Islet precursor cell (in vitro differentiated cells): ENCODE data around the gene IQGAP2.

Experiments used
- DNase-seq: peaks from one replicate; pipeline ENCODE4 v3.0.0-alpha.2; 2018

IQGAP2 gene

DNA sequence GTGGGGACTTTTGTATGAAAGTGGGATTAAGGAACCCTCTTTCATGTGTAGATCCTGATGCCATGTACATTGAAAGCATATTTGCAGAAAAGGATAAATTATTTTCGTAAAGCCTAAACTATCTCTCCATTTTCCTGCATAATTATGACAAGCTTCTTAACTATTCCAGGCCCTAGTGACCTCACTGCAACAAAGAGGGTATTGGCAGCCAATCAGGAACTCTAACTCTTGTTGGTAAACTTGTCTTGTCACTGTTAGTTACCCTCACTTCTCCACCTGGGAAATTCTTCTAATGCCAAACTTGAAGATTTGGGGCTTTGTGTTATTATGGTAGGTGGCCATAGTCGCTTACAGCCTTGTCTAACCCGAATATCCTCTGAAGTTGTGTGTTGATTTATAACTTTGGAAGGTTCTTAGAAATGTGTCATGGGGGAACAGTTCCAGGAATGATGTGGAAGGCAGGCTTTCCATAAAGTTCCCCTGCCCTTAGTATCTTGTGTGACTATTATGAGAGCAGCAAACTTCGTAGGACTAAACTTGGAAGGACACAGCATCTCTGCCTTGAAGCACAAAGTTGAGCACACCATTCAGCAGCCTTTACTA lies 52.5 kb downstream of the IQGAP2 start:
- DNase-seq = no peak

DNA sequence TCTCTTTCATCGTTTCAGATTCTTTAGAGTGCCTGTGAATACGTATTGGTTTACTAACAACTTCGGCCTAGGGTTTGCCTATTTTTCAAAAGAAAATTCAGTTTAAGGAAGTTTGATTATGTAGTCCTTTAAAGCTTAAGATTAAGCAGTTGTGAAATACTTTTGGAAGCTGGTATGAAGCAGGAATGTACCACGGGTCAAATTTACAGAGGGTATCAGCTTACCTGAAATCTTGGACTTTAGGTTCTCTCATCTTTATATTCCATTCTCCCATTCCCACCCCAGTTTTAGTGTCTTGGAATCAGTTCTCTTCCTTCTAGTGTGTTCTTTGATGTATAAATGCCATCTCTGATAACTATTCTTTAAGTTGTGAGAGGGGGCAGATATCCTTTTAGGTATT lies 53.2 kb downstream of the IQGAP2 start:
- DNase-seq = no peak

DNA sequence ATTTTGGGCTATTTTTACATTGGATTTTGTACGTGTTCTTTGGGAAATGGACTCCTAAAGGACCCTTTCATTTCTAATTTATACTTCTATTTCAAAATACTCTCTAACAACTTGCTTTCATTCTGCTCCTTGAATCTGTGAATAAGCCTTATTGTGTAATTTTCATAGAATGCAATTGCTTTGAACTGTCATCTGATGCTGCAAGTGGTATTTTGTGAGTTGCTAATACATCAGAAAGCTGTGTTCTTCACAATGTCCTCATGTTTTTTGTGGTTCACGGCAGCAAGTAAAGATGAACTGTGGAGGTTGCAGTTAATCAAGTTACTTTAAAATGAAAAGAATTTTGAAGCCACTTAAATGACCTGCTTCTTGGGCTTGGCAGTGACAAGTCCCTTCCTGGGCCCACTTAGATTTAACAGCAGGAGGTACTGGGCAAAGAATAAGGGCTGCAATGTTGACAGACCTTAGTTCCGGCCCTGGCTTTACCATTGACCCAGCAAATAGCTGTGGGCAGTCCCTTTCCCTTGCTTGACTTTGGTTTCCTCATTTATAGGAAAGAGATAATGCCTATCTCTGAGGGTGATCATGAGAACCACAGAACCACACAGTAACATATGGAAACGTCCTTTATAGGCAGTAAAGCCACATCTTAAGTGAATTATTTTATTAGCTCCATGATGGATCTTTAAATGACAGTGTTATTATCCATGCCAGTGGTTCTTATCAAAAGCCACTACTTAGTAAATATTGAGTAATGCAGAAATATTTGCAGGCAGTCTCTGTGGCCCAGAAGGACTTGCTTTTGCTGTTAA lies 54.8 kb downstream of the IQGAP2 start:
- no peak for DNase-seq

DNA sequence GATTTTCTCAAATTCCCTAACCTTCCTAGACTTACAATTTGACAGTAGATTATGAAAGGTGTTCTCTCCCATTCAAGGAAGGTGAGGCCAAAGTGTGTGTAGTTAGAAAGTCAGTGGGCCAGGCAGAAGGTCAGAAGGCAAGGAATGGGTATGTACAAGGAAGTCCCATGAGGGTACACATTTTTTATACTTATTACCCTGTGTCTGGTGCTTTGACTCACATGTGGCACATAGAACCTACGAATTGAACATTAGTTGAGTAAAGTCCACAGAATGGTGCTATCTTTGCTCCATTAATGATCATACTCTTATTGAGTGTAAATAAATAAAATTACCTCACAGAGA lies 55.4 kb downstream of the IQGAP2 start:
- DNase-seq = no peak

DNA sequence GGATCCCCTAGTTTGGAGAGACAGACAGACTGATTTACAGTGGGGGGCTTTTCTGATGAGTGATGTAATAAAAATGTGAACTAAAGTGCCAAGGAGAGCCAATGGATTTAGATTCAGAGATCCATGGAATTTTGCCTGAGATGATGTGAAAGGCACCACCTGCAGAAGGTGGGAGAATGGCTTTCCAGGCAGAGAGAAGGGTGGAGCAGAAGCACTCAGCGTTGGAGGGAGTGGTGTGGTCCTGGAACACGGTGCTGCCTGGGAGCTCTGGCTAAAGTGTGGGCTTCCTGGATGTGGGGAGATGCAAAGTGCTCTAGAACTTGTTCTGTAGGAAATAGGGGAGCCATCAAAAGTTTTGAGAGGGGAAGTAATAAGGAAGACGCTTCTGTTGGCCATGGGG lies 57.0 kb downstream of the IQGAP2 start:
- no peak for DNase-seq

DNA sequence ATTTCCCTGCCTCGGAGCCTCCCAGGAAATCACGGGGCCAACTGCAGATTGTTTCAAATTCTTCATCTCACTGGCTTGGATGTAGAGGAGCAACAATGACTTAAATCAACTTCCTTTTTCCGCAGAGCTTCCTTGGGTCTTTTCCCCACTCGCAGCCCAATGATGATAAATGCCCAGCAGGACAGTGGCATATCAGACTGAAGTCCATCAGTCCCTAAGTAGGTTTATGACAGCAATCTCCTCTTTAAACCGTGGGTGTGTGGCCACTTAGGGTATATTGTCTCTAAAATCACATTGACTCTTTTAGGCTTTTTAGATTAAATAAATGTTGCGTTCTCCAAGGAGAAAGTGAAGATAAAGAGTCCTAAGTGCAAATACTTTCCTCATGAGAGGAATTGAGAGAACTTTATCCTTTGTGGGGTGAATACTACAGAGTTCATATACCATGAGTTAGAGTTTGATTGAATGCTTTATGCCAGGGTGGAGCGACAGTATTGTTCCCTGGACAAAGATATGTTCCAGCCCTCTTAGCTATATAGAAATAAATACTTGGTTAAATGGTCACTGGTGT lies 59.1 kb downstream of the IQGAP2 start:
- no peak for DNase-seq

DNA sequence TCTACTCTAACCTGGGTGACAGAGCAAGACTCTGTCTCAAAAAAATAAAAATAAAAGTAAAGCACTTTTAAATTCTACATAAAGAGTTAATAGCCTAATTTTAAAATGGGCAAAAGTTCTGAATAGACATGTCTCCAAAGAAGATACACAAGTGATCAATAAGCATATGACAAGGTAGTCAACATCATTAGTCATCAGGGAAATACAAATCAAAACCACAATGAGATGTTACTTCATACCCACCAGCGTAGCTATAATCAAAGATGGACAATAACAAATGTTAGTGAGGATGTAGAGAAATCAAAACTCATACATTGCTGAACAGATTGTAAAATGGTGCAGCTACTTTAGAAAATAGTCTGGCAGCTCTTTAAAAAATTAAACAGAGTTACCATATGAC lies 64.1 kb downstream of the IQGAP2 start:
- no peak for DNase-seq

DNA sequence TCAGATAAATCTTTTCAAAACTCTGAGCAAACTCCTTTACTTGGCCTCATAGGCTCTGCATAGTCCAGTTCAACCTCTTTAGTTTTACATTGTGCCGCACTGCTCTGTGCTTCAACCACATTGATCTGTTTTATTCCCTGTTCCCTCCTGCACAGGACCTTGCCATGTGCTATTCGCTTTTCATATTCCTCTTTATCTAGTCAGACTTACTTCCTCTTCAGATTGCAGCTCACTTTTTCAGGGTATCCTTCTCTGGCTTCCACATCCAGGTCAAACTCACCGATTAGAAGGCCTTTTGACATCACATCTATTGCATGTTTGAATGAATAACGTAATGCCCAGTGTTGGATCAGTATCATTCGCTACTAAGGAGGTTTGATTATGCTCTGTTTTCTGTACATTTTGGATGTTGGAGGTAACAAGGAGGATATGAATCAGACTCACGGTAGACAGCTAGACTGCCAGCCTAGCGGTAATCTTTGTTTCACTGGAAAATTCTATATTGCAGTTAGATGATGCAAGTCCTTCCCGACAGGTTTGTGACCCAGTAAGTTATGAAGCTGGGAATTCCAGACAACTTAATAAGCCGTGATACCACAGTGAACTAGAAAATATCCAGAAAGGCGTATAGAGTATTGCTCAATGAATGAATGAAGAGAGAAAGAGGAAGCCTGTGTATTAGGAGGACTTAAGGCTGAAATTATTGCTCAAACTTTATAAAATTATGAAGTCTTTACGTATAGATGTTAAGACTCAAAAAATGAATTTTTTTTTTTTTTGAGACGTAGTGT lies 65.7 kb downstream of the IQGAP2 start:
- no peak for DNase-seq

DNA sequence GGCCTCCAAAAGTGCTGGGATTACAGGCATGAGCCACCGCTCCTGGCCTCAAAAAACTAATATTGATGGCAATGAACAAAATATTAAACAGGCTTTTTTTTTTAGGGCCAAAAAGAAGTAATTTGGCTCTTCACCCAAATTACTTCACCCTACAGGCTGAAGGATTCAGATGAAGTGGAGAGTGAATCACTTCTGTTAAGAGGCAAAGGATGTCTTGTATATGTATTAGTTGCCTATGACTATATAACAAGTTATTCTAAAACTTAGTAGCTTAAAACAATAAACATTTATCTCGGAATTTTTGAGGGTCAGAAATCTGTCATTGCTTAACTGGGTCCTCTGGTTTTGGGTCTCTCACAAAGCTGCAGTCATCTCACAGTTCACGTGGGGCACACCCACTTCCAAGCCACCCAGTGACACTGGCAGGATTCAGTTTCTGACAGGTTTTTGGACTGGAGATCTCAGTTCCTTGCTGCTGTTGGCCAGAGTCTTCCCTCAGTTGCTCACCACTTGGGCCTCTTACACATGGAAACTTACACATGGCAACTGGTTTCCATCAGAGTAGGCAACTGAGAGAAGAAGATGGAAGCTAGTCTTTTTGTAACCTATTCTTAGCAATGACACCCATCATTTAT lies 66.7 kb downstream of the IQGAP2 start:
- DNase-seq = no peak

DNA sequence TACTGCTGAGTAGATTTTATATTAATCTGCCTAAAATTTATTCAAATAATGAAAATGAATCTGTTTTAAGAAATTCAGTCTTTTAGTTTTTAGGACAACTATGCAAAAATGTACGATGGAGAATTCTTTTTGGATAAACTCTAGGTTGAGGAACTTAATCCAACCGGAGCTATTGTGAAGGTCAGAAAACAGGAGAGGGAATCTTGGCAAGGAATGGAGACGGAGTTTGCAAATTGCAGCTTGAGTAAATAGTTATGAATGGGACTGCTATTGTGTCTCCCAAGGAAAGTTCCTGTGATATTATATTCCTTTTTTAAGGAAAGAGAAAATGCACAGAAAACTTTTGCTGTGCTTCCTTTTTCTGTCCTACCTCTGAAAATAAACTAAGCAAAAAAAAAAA lies 67.9 kb downstream of the IQGAP2 start:
- no peak for DNase-seq

DNA sequence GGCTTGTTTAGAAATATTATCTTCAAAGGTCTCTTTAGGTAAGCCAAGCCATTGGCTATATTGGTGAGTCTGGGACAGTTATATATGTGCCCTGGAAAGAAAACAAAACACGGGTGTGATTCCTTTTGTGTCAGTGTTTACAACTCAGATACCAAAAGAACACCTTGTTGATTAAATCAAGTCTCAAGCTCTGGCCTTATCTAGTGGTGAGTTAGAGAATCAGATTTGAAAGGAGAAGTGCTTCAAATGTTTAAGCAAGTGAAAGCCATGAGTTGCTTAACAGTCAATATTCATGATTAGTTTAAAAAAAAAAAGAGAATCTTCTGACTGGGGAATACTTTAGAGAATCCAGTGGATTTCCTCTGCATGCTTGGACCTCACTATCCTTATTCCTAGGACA lies 68.3 kb downstream of the IQGAP2 start:
- DNase-seq = no peak

DNA sequence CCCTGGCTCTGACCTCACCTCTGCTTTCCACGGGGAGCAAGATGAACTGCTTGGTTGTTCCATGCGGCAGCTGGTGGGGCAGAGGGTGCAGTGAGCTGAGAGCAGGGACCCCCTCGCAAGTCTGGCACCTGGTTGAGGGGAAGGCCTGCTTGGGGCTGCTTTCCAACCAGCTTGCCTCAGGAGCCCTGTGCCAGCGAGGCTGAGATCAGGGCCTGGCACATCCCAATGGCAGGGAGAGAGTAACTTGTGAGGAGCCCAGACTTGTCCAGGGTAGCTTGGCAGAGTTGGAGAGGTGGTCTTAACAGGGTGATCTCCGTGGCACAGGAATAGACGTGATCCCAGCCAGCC lies 68.9 kb downstream of the IQGAP2 start:
- no peak for DNase-seq

DNA sequence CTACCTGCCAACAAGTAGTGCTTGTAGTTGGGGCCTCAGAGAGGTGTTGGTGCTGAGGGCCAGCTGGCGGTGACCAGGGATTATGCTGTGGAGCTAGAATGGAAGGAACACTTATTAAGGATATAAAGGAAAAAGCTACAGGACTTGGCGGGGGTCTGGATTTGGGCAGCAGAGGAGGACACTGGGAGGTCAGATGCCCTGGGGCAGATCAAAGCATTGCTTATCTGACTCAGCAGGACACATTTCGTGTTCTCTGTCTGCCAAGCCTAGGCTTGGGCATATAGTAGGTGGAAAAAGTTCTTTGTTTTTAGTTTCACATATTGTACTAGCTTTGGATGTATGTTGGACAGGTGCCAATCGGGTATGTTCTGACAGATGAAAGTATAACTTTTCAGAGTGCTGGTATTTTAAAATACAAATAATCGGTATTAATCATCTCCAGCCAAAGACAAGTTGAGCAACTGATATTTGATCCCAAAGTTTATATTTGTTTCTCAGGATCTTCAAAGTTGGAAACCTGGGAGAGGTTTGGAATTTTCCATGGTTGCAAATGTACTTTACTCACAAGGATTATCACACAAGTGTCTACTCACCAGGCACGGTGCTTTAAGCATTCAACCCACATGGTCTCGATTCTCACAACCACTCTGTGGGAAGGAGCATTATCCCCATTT lies 69.4 kb downstream of the IQGAP2 start:
- no peak for DNase-seq

DNA sequence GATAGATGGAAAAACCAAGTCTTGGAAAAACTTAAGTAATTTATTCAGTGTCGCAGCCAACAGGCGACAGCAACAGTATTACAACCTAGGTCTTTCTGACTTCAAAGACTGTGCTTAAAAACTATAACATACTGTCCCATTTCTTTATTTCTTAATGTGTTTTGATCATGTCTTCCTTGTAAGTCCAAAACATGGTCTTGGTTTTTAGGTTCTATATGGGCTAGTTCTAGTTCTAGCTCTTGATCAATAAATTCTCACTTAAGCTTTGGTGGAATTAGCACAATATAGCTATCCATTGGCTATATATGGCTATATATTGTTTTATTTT lies 69.9 kb downstream of the IQGAP2 start:
- no peak for DNase-seq

DNA sequence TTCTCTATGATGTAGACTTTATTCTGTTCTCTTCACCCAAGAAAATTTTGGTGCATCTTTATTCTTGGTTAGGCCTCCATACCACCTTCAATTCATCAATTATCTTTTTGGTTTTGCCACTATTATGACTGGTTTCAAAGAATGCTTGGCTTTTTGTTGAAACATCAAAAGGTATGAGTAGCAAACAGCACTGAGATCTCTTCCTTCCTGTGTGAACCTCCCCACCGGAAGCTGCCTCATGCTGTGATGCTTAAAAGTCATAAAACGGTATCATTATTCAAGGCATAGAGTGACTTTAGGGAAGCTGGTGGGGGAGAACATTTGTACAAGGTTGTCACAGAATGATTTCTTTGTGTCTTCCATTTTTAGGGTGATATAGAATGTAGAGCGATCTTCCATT lies 70.6 kb downstream of the IQGAP2 start:
- DNase-seq = no peak

DNA sequence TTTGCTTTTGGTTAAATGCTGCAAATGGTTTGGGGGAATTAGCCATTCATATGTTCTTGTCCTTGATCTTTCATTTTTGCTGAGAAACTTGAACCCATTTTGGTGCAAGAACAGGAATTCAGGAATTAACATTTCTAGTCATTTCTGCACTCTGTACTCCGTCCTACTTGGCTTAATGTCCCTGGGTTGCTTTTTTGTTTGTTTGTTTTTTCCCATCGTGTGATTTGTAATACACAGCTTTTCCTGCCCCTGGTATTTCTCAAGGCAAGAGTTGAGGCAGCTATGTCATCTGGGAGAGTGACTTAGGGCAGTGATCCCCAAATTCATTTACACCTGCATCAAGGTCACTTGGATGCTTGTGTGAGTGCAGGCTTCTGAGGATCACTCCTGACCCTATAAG lies 71.3 kb downstream of the IQGAP2 start:
- no peak for DNase-seq

DNA sequence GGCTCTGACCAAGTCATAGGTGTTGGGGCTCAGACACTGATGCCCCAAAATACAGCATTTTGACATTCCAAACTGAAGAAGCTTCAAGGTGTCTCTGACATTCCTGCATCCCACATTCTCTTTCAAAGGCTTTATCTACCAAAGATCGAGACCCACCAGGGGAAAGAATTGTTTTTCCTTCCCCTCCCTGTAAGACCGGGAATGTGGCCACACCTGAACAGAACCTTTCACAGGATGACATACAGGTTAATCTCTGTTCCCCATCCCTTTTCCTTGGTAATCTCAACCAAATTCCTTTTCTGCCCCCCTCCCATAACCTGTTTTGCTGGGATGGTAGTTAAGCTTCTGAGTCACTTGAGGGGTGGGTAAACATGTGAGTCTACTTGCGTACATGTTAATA lies 72.3 kb downstream of the IQGAP2 start:
- peak; percentile 73 for DNase-seq

DNA sequence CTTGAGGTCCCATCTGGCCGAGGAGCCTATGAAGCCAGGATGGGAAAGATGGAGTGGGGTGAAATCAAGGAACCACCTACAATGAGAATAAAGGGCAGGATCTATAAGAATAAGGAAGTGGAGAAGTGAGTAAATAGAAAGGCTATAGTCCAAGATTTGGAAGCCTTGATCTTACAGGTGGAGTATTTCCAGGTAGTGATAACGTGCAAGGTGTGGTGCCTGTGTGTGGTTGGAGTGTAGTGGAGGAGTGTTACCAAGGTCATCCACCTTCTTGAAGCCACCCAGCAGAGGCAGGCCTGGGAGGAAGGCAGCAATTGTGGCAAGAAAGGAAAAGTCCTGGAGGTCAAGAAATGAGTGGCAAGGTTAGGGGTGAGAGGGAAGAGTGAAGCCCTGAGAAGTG lies 72.9 kb downstream of the IQGAP2 start:
- DNase-seq = no peak

DNA sequence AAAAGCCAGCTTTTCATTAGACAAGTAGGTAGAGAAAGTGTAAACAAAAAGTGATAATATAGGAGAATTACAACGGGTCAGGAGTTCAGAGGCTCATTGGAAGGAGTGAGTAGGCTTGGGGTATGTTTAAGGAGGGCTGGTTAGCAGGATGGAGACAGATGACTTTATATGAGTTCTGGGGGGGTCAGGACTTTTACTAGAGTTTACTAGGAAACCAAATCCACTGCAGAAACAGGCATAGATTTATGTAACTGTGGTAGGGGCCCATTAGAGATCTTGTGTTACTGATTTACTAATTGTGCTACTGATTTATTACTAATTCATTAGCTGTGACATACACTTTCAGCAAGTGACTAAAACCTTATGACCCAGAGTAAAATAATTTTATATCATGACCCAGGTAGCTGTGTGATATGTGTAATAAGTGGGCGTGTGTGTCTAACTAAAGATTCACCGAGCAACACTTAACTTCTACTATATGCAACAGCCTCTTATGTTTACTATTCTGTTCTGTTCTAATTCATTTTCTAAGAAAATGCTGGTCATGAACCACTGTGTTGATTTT lies 73.5 kb downstream of the IQGAP2 start:
- no peak for DNase-seq

DNA sequence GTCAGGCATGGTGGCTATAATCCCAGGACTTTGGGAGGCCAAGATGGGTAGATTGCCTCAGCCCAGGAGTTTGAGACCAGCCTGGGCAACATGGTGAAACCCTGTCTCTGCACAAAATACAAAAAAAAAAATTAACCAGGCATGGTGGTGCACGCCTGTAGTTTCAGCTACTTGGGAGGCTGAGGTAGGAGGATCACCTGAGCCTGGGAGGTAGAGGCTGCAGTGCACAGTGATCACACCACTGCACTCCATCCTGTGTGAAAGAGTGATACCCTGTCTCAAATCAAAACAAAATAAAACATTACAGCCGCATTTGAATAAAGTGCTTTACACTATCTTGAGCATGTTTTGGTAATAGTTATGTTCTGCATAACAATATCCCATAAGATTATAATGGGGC lies 74.0 kb downstream of the IQGAP2 start:
- DNase-seq = no peak

DNA sequence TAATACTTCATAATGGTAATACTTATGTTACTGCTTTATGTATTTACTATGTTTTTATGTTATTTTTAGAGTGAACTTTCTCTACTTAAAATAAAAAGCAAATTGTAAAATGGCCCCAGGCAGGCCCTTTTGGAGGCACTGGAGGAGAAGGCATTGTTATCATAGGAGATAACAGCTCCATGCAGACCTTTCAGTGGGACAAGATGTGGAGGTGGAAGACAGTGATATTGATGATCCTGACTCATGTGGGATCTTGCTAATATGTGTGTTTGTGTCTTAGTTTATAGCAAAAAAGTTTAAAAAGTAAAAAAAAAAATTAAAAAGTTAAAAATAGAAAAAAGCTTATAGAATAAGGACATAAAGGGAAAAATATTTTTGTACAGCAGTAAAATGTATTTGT lies 74.5 kb downstream of the IQGAP2 start:
- DNase-seq = no peak

DNA sequence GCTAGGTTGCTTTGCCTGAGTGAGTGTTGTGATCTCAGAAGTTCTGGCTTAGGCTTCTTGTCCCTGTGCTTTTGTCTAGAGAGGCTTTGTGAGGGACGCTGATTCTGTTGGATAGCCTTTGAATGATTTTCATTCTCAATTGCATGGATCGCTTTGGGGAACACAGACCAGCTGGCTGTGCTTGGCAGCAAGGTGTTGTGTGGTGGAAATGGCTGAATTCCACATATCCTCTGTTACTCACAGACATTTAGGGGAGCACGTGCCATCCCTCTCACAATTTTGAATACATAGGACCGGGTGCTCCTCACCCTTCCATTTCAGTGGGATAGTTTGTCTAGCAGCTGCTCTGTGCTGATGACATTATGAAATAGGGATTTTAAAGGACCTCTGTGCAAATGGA lies 76.2 kb downstream of the IQGAP2 start:
- DNase-seq = no peak
